Keratinocyte (primary cell): ENCODE data around the gene SERGEF. TPM values are rescaled to one million over a fixed set of nuclear protein-coding genes. Genes with fewer than 3 reads are reported as not detected.
A peak's percentile ranks its signal among the peaks of the same experiment; 100 is the strongest.

Source experiments
- DNase-seq: peaks from one replicate; pipeline ENCODE4 v3.0.0-alpha.2; 2011; ENCODE audit warnings: low read depth, missing footprints, low spot score
- FAIRE-seq: peaks from 2 replicates; lab custom pipeline; 2011; peaks lifted over from hg19 to GRCh38; lab: Jason Lieb, UNC
- H2AFZ ChIP-seq: 2 replicates; pipeline ENCODE4 v1.6.0; 2012; ENCODE audit warnings: low read length, control low read depth, inconsistent platforms; ENCODE audit not compliant: control insufficient read depth
- H3K27ac ChIP-seq: 2 replicates; pipeline ENCODE4 v1.5.1; 2011; ENCODE audit warnings: low read length; ENCODE audit not compliant: control insufficient read depth, insufficient read depth
- H3K27me3 ChIP-seq: 3 replicates; pipeline ENCODE4 v1.6.0; 2011; ENCODE audit warnings: low read length; ENCODE audit not compliant: control insufficient read depth, insufficient read depth; ENCODE audit errors: extremely low read depth
- H3K36me3 ChIP-seq, 2 experiments: 2 replicates in 1 of 2; 3 replicates in 1 of 2; pipeline ENCODE4 v1.5.1; 2011; ENCODE audit warnings: low read length in 2 of 2, mild to moderate bottlenecking in 1 of 2; ENCODE audit not compliant: control insufficient read depth in 2 of 2, insufficient read depth in 2 of 2; ENCODE audit errors: extremely low read depth in 1 of 2
- H3K4me1 ChIP-seq: 3 replicates; pipeline ENCODE4 v1.5.1; 2011; ENCODE audit warnings: low read length; ENCODE audit not compliant: control insufficient read depth, insufficient read depth; ENCODE audit errors: extremely low read depth
- H3K4me2 ChIP-seq: 3 replicates; pipeline ENCODE4 v1.6.0; 2011; ENCODE audit warnings: low read depth, low read length; ENCODE audit not compliant: control insufficient read depth, insufficient read depth; ENCODE audit errors: extremely low read depth
- H3K4me3 ChIP-seq, 3 experiments: fragments of 200-600 bp in 1 of 3; sonication (generic) in 1 of 3; 2 replicates in 2 of 3; 3 replicates in 1 of 3; pipeline ENCODE4 v1.5.1; 2011 to 2016; ENCODE audit warnings: low read length in 3 of 3, mild to moderate bottlenecking in 3 of 3, control low read depth in 2 of 3, inconsistent platforms in 1 of 3, low read depth in 1 of 3, mixed read lengths in 1 of 3, mixed run types in 1 of 3, moderate library complexity in 1 of 3; ENCODE audit not compliant: control insufficient read depth in 2 of 3, insufficient read depth in 2 of 3; ENCODE audit errors: extremely low read depth in 1 of 3
- H3K79me2 ChIP-seq: 2 replicates; pipeline ENCODE4 v1.6.0; 2012; ENCODE audit warnings: low read length; ENCODE audit not compliant: control insufficient read depth, insufficient read depth
- H3K9ac ChIP-seq: 3 replicates; pipeline ENCODE4 v1.6.0; 2011; ENCODE audit warnings: low read length; ENCODE audit not compliant: control insufficient read depth, insufficient read depth; ENCODE audit errors: extremely low read depth
- H3K9me1 ChIP-seq: 3 replicates; pipeline ENCODE4 v1.6.0; 2011; ENCODE audit warnings: low read length; ENCODE audit not compliant: control insufficient read depth, insufficient read depth; ENCODE audit errors: extremely low read depth
- H3K9me3 ChIP-seq: 2 replicates; pipeline ENCODE4 v1.5.1; 2012; ENCODE audit warnings: low read depth, low read length; ENCODE audit not compliant: control insufficient read depth
- H4K20me1 ChIP-seq: 3 replicates; pipeline ENCODE4 v1.6.0; 2011; ENCODE audit warnings: low read length; ENCODE audit not compliant: control insufficient read depth, insufficient read depth; ENCODE audit errors: extremely low read depth
- CTCF ChIP-seq, 3 experiments: IDR thresholded peaks in 1 of 3; conservative IDR thresholded peaks in 1 of 3; optimal IDR thresholded peaks in 1 of 3; 2 replicates in 2 of 3; 3 replicates in 1 of 3; pipeline versions ENCODE3 to v1.5.1; 2011; ENCODE audit warnings: low read length in 3 of 3, mild to moderate bottlenecking in 3 of 3, moderate library complexity in 2 of 3, control low read depth in 1 of 3, inconsistent platforms in 1 of 3; ENCODE audit not compliant: insufficient read depth in 2 of 3; ENCODE audit errors: extremely low read depth in 1 of 3
- EZH2 ChIP-seq: IDR thresholded peaks from one replicate; pipeline ENCODE4 v1.6.1; 2012; ENCODE audit warnings: inconsistent platforms, mild to moderate bottlenecking, low read length, moderate library complexity
- dilution Hi-C: fragments of 300-500 bp; cut with MboI; formaldehyde crosslinking; loops from one replicate; pipeline ENCODE4 v1.7.0; 2020; ENCODE audit warnings: low sequenced_read_pairs; ENCODE audit not compliant: extremely low pct_ligation_motif_present
- polyA plus RNA-seq, 5 experiments: library from polyadenylated mRNA; depleted of rRNA in 3 of 5; stranded (reverse) in 3 of 5; stranded (forward) in 1 of 5; unstranded in 1 of 5; fragments of >200 nt; gene quantifications; 1 replicate in 1 of 5; 2 replicates in 3 of 5; 3 replicates in 1 of 5; pipeline versions ENCODE4 v1.2.1 to v1.2.3, GENCODE V29; 2011 to 2012; ENCODE audit warnings: missing spikeins in 2 of 5, low read depth in 1 of 5, low replicate concordance in 1 of 5

Gene SERGEF
- polyA plus RNA-seq, 1 donor (not counting 4 experiments of a cell fraction or from before 2014, with no cell fraction given), result 15.6 TPM

- dilution Hi-C loops, result no loop called here
- no peak for DNase-seq
Measured at GRCh38 chr11:18011633-18012032, 1.2 kb downstream of the SERGEF start.

GRCh38 chr11:18010977-18011586 is 1.8 kb downstream of the SERGEF start:
- Histone ChIP-seq H3K9ac (no peak overlapping the region), H3K27ac (no peak overlapping the region), H3K27me3 (peaks cover 3% of the 10 kb centered on the region), H3K4me1 (peaks cover 10% of the 10 kb centered on the region), H4K20me1 (no peaks in the 10 kb centered on the region), H3K36me3 (peaks cover 0 to 3% of the 10 kb centered on the region in 2 experiments), H3K4me2 (no peak overlapping the region), H3K4me3 (no peak overlapping the region), H3K9me1 (no peaks in the 10 kb centered on the region), H3K79me2 (peaks cover 11% of the 10 kb centered on the region), H3K9me3 (no peaks in the 10 kb centered on the region), H2AFZ (no peak overlapping the region)
- DNase-seq, result no peak
- no peak for TF ChIP-seq CTCF (optimal IDR thresholded peaks at IDR 0.05 in 1 of 3, IDR thresholded peaks at IDR 0.05 in 1 of 3, conservative IDR thresholded peaks at IDR 0.05 in 1 of 3; ENCODE audit: extremely low read depth in 1 of 3, insufficient read depth in 2 of 3, low read length in 3 of 3)
- FAIRE-seq, result no peak
- dilution Hi-C loops, result no loop called here

More at GRCh38 chr11:18011633-18012032, 1.2 kb downstream of the SERGEF start:
- Histone ChIP-seq H3K4me3 (peak overlapping the region in 2 of 3 experiments; percentile 87 to 91), H4K20me1 (no peaks in the 10 kb centered on the region), H3K9me3 (no peaks in the 10 kb centered on the region), H3K9ac (peak overlapping the region; percentile 77), H3K79me2 (peaks cover 11% of the 10 kb centered on the region), H3K9me1 (no peaks in the 10 kb centered on the region), H3K27ac (no peak overlapping the region), H3K4me2 (peak overlapping the region; percentile 85), H3K36me3 (peaks cover 0 to under 1% of the 10 kb centered on the region in 2 experiments), H2AFZ (no peak overlapping the region), H3K27me3 (peaks cover 3% of the 10 kb centered on the region), H3K4me1 (peaks cover 10% of the 10 kb centered on the region)
- TF ChIP-seq EZH2, result no peak
- TF ChIP-seq CTCF (optimal IDR thresholded peaks at IDR 0.05 in 1 of 3, IDR thresholded peaks at IDR 0.05 in 1 of 3, conservative IDR thresholded peaks at IDR 0.05 in 1 of 3; ENCODE audit: extremely low read depth in 1 of 3, insufficient read depth in 2 of 3, low read length in 3 of 3), result no peak
- FAIRE-seq, result no peak
